ENCODE data around the gene FLNA.

Gene FLNA

GRCh38 chrX:154375156-154375504, 696 bp upstream of the FLNA start:
- no peak for TF ChIP-seq NFIC (IDR thresholded peaks at IDR 0.05)

DNA sequence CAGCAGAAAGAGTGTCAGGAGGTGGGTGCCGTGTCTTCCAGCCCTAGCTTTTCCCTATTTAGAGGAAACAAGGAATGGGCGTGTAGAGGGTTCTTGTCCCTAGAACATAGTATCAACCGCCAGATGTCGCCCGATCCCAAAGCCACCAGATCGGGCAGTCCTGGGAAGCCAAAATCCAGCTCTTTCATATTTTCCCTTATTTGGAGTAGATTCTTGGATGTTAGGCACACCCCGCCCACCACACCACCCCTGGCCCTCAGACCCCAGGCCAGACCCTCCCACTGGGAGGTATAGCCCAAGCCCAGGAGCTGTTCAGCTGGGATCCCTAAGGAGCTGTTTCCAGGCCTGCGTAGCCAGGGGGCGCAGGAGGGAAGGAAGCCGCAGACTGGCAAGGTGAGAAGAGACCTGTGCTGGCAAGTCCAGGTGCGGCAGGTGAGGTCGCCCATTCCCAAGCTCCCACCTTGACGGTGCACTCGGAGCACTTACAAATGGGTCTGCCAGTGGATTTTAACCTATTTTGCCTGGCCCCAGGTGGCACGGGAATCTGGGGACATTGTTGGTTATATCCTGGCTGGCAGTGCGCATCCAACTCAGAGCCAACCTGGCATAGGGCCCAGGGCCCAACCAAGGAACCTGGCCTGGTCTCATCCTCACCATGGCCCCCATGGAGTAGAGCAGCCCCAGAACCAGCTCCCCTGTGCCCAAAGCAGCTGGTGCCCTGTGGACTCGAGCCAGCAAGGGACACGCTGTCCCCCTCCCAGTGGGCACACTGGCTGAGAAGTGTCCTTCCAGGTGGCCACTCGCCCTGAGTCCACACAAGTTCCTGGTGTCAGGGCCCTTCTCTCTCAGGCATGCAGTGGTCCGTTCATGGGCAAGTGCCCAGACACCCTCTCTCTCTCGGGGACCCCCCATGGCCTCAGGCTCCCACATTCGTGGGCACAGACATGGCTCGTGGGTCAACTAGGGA, 811 bp downstream of the FLNA start:
- TF ChIP-seq RAD21 (IDR thresholded peaks at IDR 0.05; ENCODE audit: low read depth) (peak; percentile 27; the same call in 1 of the 2 replicates), TAF1 (IDR thresholded peaks at IDR 0.05; ENCODE audit: low read depth) (no peak), ZBTB7A (IDR thresholded peaks at IDR 0.05; ENCODE audit: low read depth) (no peak)
- TF ChIP-seq, protein P1, sequence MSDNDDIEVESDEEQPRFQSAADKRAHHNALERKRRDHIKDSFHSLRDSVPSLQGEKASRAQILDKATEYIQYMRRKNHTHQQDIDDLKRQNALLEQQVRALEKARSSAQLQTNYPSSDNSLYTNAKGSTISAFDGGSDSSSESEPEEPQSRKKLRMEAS (IDR thresholded peaks at IDR 0.05) = no peak

DNA sequence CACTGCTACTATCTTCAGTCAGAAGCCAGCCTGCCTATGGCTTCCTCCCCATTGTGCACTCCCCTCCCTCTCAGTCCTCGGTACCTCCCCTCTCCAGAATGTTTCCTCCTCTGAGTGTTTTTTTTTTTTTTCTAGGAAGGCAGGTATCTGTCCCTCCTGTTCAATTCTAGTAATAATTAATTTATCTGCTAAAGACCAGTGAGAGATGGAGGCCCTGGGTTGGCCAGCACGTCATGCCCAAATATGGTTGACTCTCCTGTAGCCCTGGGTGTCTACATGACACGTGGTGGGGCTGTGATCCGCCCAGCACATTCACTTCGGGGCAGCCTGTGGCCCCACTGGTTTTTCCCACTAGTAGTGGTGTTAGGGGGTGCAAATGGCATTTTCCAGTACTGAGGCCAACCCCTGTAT, 1.8 kb downstream of the FLNA start:
- TF ChIP-seq RAD21 (IDR thresholded peaks at IDR 0.05; ENCODE audit: low read depth) (no peak), TEAD4 (IDR thresholded peaks at IDR 0.05) (no peak), NFIC (IDR thresholded peaks at IDR 0.05) (no peak), TAF1 (IDR thresholded peaks at IDR 0.05; ENCODE audit: low read depth) (no peak), FOXM1 (IDR thresholded peaks at IDR 0.05; ENCODE audit: borderline replicate concordance, low read depth) (no peak), YY1 (IDR thresholded peaks at IDR 0.05; ENCODE audit: low read depth) (no peak), CEBPB (IDR thresholded peaks at IDR 0.05) (no peak), EGR1 (IDR thresholded peaks at IDR 0.05) (no peak), CREB1 (IDR thresholded peaks at IDR 0.05; ENCODE audit: low read depth) (no peak), REST (IDR thresholded peaks at IDR 0.05; ENCODE audit: low read depth) (no peak), ZBTB7A (IDR thresholded peaks at IDR 0.05; ENCODE audit: low read depth) (no peak)
- TF ChIP-seq, protein P1 (IDR thresholded peaks at IDR 0.05) = no peak

GRCh38 chrX:154371789-154372300, 2.6 kb downstream of the FLNA start:
- no peak for TF ChIP-seq TAF1 (IDR thresholded peaks at IDR 0.05; ENCODE audit: low read depth)
- no peak for TF ChIP-seq FOXM1 (IDR thresholded peaks at IDR 0.05; ENCODE audit: borderline replicate concordance, low read depth)
- 0 out of 2 replicates have a peak, but pooled peaks have one; percentile 21 for TF ChIP-seq ZBTB7A (IDR thresholded peaks at IDR 0.05; ENCODE audit: low read depth)
- no peak for TF ChIP-seq REST (IDR thresholded peaks at IDR 0.05; ENCODE audit: low read depth)
- TF ChIP-seq USF1 (IDR thresholded peaks at IDR 0.05) = no peak
- no peak for TF ChIP-seq YY1 (IDR thresholded peaks at IDR 0.05; ENCODE audit: low read depth)
- no peak for TF ChIP-seq RAD21 (IDR thresholded peaks at IDR 0.05; ENCODE audit: low read depth)

GRCh38 chrX:154371017-154371788, 3.2 kb downstream of the FLNA start:
- no peak for TF ChIP-seq ZBTB7A (IDR thresholded peaks at IDR 0.05; ENCODE audit: low read depth)
- peak; percentile 87 for TF ChIP-seq TAF1 (IDR thresholded peaks at IDR 0.05; ENCODE audit: low read depth)
- no peak for TF ChIP-seq EGR1 (IDR thresholded peaks at IDR 0.05)
- no peak for TF ChIP-seq EP300 (IDR thresholded peaks at IDR 0.05; ENCODE audit: borderline replicate concordance)
- TF ChIP-seq CREB1 (IDR thresholded peaks at IDR 0.05; ENCODE audit: low read depth) = no peak
- TF ChIP-seq, protein P1 (IDR thresholded peaks at IDR 0.05) = peak; percentile 99
- peak; percentile 28; the same call in 1 of the 2 replicates for TF ChIP-seq TCF12 (IDR thresholded peaks at IDR 0.05; ENCODE audit: low read depth)
- TF ChIP-seq CEBPB (IDR thresholded peaks at IDR 0.05) = no peak
- TF ChIP-seq NFIC (IDR thresholded peaks at IDR 0.05) = no peak
- TF ChIP-seq TEAD4 (IDR thresholded peaks at IDR 0.05) = peak; percentile 64
- TF ChIP-seq YY1 (IDR thresholded peaks at IDR 0.05; ENCODE audit: low read depth) = peak; percentile 56; the same call in 1 of the 2 replicates
- no peak for TF ChIP-seq RAD21 (IDR thresholded peaks at IDR 0.05; ENCODE audit: low read depth)
- no peak for TF ChIP-seq FOXM1 (IDR thresholded peaks at IDR 0.05; ENCODE audit: borderline replicate concordance, low read depth)

Measured in Ishikawa (cell line).